ENCODE measurements around the gene CCL22. TPM values are rescaled to one million over a fixed set of nuclear protein-coding genes. Genes with fewer than 3 reads are reported as not detected.

The CCL22 gene
- polyA plus RNA-seq, 2 of the 4 experiments (the other 2 are of a cell fraction), result not detected

- peak; percentile 32 to 42; a peak in 2 of 5 replicates for TF ChIP-seq EP300 (IDR thresholded peaks at IDR 0.05)
- no peak for TF ChIP-seq RCOR1 (IDR thresholded peaks at IDR 0.05; ENCODE audit: low read depth, low read length)
- TF ChIP-seq HOXA7 (CRISPR knock-in tag; IDR thresholded peaks at IDR 0.05), result no peak
- TF ChIP-seq POLR2A (IDR thresholded peaks at IDR 0.05; ENCODE audit: low read length), result no peak
- TF ChIP-seq, protein P1, sequence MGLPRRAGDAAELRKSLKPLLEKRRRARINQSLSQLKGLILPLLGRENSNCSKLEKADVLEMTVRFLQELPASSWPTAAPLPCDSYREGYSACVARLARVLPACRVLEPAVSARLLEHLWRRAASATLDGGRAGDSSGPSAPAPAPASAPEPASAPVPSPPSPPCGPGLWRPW (IDR thresholded peaks at IDR 0.05), result no peak
- no peak for TF ChIP-seq RARB (CRISPR knock-in tag; IDR thresholded peaks at IDR 0.05)
- TF ChIP-seq CTCF (IDR thresholded peaks at IDR 0.05), result no peak
- no peak for TF ChIP-seq FOSL2 (IDR thresholded peaks at IDR 0.05)
- TF ChIP-seq FOSL2 (CRISPR knock-in tag; IDR thresholded peaks at IDR 0.05), result peak; percentile 69
- TF ChIP-seq HEYL (CRISPR knock-in tag; IDR thresholded peaks at IDR 0.05), result no peak
- no peak for TF ChIP-seq RNF2 (IDR thresholded peaks at IDR 0.05; ENCODE audit: borderline replicate concordance, low read depth)
- TF ChIP-seq RFX5 (IDR thresholded peaks at IDR 0.05), result no peak
- TF ChIP-seq NFE2L2 (conservative IDR thresholded peaks at IDR 0.05; ENCODE audit: low read length), result no peak
- TF ChIP-seq ZFP36 (IDR thresholded peaks at IDR 0.05; ENCODE audit: borderline replicate concordance, partially characterized antibody), result no peak
- peak; percentile 25; the same call in 1 of the 2 replicates for TF ChIP-seq JUNB (IDR thresholded peaks at IDR 0.05)
- TF ChIP-seq JUN (IDR thresholded peaks at IDR 0.05), result peak in 1 of 2 experiments; percentile 39; a peak in 1 of 5 replicates
- TF ChIP-seq SREBF2 (IDR thresholded peaks at IDR 0.05), result no peak
- TF ChIP-seq MAFK (IDR thresholded peaks at IDR 0.05; ENCODE audit: partially characterized antibody), result no peak
- TF ChIP-seq FOSB (CRISPR knock-in tag; IDR thresholded peaks at IDR 0.05), result no peak
- TF ChIP-seq MYC (IDR thresholded peaks at IDR 0.05; ENCODE audit: borderline replicate concordance, low read length), result no peak; the same call in 1 of the 2 replicates
- TF ChIP-seq CHD4 (IDR thresholded peaks at IDR 0.05; ENCODE audit: borderline replicate concordance), result no peak
- TF ChIP-seq RAD21 (conservative IDR thresholded peaks at IDR 0.05 in 1 of 2, IDR thresholded peaks at IDR 0.05 in 1 of 2), result no peak
- peak; percentile 84 for TF ChIP-seq BHLHE40 (IDR thresholded peaks at IDR 0.05; ENCODE audit: low read depth, low read length)
- TF ChIP-seq, protein P2, sequence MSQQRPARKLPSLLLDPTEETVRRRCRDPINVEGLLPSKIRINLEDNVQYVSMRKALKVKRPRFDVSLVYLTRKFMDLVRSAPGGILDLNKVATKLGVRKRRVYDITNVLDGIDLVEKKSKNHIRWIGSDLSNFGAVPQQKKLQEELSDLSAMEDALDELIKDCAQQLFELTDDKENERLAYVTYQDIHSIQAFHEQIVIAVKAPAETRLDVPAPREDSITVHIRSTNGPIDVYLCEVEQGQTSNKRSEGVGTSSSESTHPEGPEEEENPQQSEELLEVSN (IDR thresholded peaks at IDR 0.05; ENCODE audit: borderline replicate concordance, low read depth), result no peak
- TF ChIP-seq CBX8 (IDR thresholded peaks at IDR 0.05), result no peak
- no peak for TF ChIP-seq TP53 (CRISPR knock-in tag; IDR thresholded peaks at IDR 0.05)
- TF ChIP-seq ZC3H11A (IDR thresholded peaks at IDR 0.05), result no peak
Observed at GRCh38 chr16:57379579-57379978, 21.0 kb downstream of the CCL22 start (continued).

DNA sequence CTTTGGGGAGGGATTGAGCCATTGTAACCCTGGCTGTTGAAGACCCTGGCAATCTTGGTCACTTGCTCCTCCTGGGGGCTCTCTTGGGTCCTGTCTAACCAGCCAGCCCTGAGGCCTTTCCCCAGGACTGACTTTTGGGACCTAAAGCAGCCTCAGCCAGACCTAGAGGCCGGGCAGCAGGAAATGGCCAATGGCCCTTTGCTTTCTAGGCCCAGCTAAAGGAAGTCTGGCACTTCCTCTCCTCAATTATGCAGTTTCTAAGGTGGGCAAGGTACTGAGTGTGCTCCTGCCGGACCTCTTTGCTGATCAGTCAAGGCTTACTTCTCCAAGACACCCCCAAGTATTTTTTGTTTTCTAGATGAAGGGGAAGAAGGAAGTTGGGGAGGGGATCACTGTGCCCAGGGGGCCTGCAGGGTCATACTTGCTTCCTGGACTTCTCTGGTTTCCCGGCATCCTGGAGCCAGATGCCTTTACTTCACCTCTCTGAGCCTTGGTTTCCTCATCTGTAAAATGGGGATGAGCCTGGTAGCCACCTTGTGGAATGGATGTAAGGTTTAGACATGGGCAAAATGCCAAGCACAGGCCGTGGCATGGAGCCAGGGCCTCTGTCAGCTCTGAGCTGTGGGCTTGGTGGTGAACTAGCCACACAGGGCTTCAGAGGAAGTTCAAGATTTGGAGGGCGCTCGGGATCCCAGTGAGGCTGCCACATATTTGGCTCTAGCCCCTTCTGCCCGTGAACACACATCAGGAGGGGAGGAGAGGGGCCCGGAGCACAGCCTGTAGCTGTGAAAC lies 22.3 kb downstream of the CCL22 start:
- WGBS (ENCODE audit: missing lambda C conversion rate), result 74% methylated on average over 8 of the region's 8 CpGs
- peak overlapping the region; percentile 69 to 83; a peak in 5 of 6 replicates for H3K27ac ChIP-seq
- H3K4me3 ChIP-seq, result no peak overlapping the region
- no peak overlapping the region for H3K4me2 ChIP-seq
- ChIA-PET CTCF (interaction anchor here (0.6 to 4.2 kb wide), 7 partner anchors 9 to 686 kb away, joined by 3 to 43 read pairs (median 5); partner anchors contain the start of gene CX3CL1), POLR2A (interaction anchor here (0.6 to 1.1 kb wide), 2 partner anchors 11 to 14 kb away, joined by 3 read pairs; no protein-coding TSS in a partner anchor)
- no peaks in the 10 kb centered on the region for H3K9me3 ChIP-seq
- no peak for FAIRE-seq
- peaks cover 58% of the 10 kb centered on the region for H3K4me1 ChIP-seq
- peak in 1 of 2 experiments; percentile 37 for DNase-seq (ENCODE audit: low read depth in 1 of 2, low spot score in 1 of 2)
- TF ChIP-seq CEBPB (IDR thresholded peaks at IDR 0.05) (no peak), KDM1A (IDR thresholded peaks at IDR 0.05; ENCODE audit: low read depth) (peak; percentile 51; the same call in 1 of the 2 replicates), JUN (IDR thresholded peaks at IDR 0.05) (no peak), HDAC2 (IDR thresholded peaks at IDR 0.05) (0 out of 2 replicates have a peak, but pooled peaks have one; percentile 47), ZSCAN20 (CRISPR knock-in tag; IDR thresholded peaks at IDR 0.05) (no peak)
- ATAC-seq, result no peak

Data from A549 (cell line).